Subcutaneous adipose tissue (tissue), 4 donors: ENCODE measurements around the gene TOP1. TPM values are rescaled to one million over a fixed set of nuclear protein-coding genes. Genes with fewer than 3 reads are reported as not detected.

Source experiments
- CTCF ChIP-seq: fragments of 450-650 bp; IDR thresholded peaks from one replicate; pipeline ENCODE4 v1.5.1; 2016; ENCODE audit warnings: low read depth, mild to moderate bottlenecking, control low read depth, antibody characterized with exemption, moderate library complexity
- total RNA-seq, 4 donors: library from RNA; depleted of rRNA; stranded (reverse); fragments of >200 nt; gene quantifications; one replicate each; pipeline ENCODE4 v1.1.0, GENCODE V29; 2016

The TOP1 gene
- 10 to 100 TPM; 24.6 to 59.2 (median 31.7) TPM for total RNA-seq

- no peak for TF ChIP-seq CTCF
Measured at GRCh38 chr20:41028359-41029149, at the start of gene TOP1. Gene TOP1, plus strand, starts transcription at chr20:41028822. Its CDS starts 246 bp downstream, at chr20:41029068.

GRCh38 chr20:40979247-40979646 lies 49.4 kb upstream of the TOP1 start:
- no peak for TF ChIP-seq CTCF

GRCh38 chr20:40980106-40980827 lies 48.4 kb upstream of the TOP1 start:
- TF ChIP-seq CTCF, result no peak

GRCh38 chr20:40980828-40981310 lies 47.8 kb upstream of the TOP1 start:
- no peak for TF ChIP-seq CTCF

GRCh38 chr20:40982415-40983145 lies 46.0 kb upstream of the TOP1 start:
- no peak for TF ChIP-seq CTCF

- TF ChIP-seq CTCF, result no peak
Measured at GRCh38 chr20:40983898-40984297, 44.7 kb upstream of the TOP1 start.

- TF ChIP-seq CTCF, result no peak
Measured at GRCh38 chr20:40984496-40984895, 44.1 kb upstream of the TOP1 start.
